GM10248 (cell line): ENCODE data around the gene SPAG16.

Experiments
- CTCF ChIA-PET: fragments of 300-600 bp; sonication (Branson Sonifier 250); formaldehyde crosslinking; extraction: SDS; loops from one replicate; lab custom pipeline; 2021; ENCODE audit warnings: antibody characterized with exemption; lab: Yijun Ruan, JAX
- POLR2A ChIA-PET: fragments of 350-650 bp; sonication (Branson Sonifier 250); formaldehyde crosslinking; extraction: SDS; loops from one replicate; lab custom pipeline; 2020; ENCODE audit warnings: antibody characterized with exemption; lab: Yijun Ruan, JAX
- DNase-seq: peaks from one replicate; pipeline ENCODE4 v3.0.0; 2012; ENCODE audit errors: extremely low spot score
- CTCF ChIP-seq: IDR thresholded peaks from 2 replicates; pipeline ENCODE4 v1.5.1; 2012; ENCODE audit warnings: mild to moderate bottlenecking, low read depth; ENCODE audit errors: extremely low read depth, missing control alignments, control extremely low read depth

Gene SPAG16

GRCh38 chr2:214100488-214100887, 816.2 kb downstream of the SPAG16 start:
- CTCF ChIA-PET, result no interaction called here
- POLR2A ChIA-PET, result no interaction called here
- TF ChIP-seq CTCF, result no peak
- no peak for DNase-seq

GRCh38 chr2:214103276-214104001, 819.2 kb downstream of the SPAG16 start:
- ChIA-PET POLR2A (no interaction called here), CTCF (no interaction called here)
- DNase-seq, result no peak
- TF ChIP-seq CTCF, result no peak

- TF ChIP-seq CTCF, result no peak
- no peak for DNase-seq
- CTCF ChIA-PET, result no interaction called here
- POLR2A ChIA-PET, result no interaction called here
These were observed 820.0 kb downstream of the SPAG16 start for GRCh38 chr2:214104219-214104618.

GRCh38 chr2:214104967-214105366, 820.7 kb downstream of the SPAG16 start:
- DNase-seq, result no peak
- ChIA-PET CTCF (no interaction called here), POLR2A (no interaction called here)
- no peak for TF ChIP-seq CTCF

- ChIA-PET CTCF (no interaction called here), POLR2A (no interaction called here)
These were observed 823.5 kb downstream of the SPAG16 start for GRCh38 chr2:214107726-214108125.

GRCh38 chr2:214108598-214108997, 824.3 kb downstream of the SPAG16 start:
- DNase-seq, result no peak
- ChIA-PET CTCF (no interaction called here), POLR2A (no interaction called here)
- TF ChIP-seq CTCF, result no peak

More at GRCh38 chr2:214107726-214108125, 823.5 kb downstream of the SPAG16 start:
- DNase-seq, result no peak
- no peak for TF ChIP-seq CTCF
